Midbrain (tissue), 1 donor: ENCODE results near the gene DMWD.
A peak's percentile ranks its signal among the peaks of the same experiment; 100 is the strongest.

Experiments
- DNase-seq: peaks from one replicate; lab custom pipeline; 2025; lab: John Stamatoyannopoulos, UW

Gene DMWD, protein sequence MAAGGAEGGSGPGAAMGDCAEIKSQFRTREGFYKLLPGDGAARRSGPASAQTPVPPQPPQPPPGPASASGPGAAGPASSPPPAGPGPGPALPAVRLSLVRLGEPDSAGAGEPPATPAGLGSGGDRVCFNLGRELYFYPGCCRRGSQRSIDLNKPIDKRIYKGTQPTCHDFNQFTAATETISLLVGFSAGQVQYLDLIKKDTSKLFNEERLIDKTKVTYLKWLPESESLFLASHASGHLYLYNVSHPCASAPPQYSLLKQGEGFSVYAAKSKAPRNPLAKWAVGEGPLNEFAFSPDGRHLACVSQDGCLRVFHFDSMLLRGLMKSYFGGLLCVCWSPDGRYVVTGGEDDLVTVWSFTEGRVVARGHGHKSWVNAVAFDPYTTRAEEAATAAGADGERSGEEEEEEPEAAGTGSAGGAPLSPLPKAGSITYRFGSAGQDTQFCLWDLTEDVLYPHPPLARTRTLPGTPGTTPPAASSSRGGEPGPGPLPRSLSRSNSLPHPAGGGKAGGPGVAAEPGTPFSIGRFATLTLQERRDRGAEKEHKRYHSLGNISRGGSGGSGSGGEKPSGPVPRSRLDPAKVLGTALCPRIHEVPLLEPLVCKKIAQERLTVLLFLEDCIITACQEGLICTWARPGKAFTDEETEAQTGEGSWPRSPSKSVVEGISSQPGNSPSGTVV

DNA sequence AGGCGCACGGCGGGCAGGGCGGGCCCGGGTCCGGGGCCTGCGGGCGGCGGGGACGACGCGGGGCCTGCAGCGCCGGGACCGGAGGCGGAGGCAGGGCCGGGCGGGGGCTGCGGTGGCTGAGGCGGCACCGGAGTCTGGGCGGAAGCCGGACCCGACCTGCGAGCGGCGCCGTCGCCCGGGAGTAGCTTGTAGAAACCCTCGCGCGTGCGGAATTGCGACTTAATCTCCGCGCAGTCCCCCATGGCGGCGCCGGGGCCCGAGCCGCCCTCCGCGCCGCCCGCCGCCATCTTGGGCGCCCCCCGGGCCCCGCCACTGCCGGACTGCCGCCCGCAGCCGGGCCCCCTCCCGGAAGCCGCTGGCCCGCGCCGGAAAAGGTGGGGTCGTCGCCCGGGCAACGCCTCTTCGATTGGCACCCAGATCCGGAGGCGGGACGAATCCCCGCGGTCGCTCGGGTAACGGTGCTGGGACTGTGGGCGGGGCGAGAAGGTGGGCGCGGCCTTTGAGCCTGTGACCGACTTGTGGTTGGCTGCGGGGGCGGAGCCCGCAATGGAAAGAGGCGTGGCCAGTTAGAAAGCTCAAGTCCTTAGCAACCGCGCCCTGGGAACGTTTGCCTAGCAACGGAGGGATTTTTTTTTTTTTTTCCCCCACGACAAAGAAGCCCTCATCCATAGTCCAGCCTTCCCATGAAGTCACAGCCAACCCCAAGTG is at the start of gene DMWD:
Gene DMWD (minus strand): TSS at position 376 of the 708 bp plus-strand sequence. CDS start 89 bp downstream, at position 287.
- DNase-seq: peak; percentile 98

DNA sequence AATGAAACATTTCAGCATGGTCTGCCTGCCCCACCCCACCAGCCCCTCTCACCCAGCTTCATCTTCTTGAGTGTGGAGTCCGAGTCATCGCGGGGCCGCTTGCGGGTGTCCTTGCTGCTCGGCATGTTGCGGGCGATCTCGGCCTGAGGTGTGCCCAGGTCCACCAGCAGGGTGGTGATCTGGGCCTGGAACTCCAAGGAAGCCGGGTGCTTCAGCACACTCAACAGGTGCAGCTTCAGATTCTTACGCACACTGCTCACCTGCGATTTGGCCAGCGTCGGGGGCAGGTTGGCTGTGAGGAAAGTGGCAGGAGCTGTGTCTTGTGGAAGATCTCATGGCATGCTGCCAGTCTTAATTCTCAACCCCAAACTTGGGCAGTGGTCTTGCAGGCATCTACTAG is 49.6 kb upstream of the DMWD start:
- no peak for DNase-seq

DNA sequence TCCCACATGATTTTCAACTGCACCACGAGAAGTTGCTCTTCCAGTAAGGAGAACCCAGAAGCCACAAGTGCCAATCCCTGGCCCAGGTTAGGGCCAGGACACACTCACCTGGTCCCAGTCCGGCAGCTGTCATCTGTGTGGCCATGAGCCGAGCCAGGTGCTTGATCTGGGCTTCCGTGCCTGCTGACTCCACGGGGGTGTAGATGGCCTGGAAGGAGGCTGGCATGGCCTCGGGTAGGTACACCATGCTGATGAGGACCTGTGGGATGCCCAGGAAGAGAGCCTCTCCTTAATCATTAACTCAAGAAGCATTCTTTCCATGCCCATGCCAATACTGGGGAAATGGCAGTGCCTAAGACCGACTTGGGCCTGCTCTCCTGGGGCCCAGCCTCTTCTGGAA is 42.3 kb upstream of the DMWD start:
- DNase-seq: no peak

DNA sequence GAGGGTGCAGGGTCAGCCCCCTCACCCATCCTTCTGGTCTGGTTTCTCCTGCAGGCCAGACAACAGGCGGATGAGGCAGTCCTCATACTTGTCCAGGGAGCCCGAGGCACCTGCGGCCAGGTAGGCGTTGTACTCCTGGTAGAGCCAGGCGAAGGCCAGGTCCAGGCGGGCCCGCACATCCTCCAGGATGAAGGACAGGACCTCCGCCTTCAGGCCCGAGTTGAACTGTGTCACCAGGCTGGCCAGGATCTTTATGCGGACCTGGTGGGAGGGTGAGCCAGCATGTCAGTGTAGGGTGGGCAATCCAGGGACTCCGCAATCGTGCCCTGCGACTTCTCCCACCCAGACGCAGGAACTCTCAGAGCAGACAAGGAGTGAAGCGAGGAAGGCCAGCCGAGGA is 36.3 kb upstream of the DMWD start:
- no peak for DNase-seq

DNA sequence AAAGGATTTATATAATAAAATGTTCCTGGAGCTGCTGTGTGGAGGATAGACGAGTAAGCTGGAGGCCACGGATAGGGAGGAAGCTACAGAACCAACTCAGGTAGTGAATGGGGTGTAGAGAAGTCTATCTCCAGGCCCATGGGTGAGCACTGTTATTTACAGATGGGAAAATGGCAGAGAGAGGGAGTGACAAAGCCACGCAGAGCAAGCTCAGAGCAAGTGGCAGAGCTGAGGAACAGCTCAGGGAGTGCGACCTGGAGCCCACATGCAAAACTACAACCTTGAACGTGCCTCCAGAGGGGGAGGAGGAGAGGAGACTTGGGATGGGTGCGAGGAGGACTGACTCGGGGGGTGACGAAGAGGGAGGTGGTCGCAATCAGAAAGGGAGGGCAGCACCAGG is 35.9 kb upstream of the DMWD start:
- no peak for DNase-seq

DNA sequence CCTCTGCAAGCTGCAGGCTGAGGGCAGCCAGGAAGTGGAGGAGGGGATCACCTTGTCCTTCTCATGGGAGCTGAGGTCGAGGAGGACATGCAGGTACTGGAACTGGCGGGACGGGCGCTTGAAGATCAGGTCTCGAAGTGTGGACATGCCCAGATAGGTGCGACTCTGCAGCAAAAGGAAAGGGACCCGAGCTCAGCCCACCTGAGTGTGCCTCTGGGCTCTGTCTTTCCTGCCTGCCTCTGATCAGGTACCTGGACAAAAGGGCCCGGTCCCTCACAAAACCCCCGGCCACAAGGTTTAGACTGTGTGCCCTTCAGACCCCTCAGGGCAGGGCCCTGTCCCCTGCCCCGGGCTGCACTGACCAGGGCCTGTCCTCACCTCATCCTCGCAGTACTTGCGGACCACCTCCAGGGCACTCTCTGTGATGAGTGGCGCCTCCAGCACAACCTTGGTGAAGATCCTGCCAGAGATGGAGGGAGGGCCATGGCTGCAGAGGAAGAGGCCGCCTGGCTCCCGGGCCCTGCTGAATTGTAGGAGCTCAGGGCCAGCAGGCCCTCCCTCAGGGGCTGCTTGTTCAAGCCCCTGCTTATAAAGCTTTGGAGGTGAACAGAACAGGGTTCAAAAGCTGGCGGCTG is 34.9 kb upstream of the DMWD start:
- no peak for DNase-seq

DNA sequence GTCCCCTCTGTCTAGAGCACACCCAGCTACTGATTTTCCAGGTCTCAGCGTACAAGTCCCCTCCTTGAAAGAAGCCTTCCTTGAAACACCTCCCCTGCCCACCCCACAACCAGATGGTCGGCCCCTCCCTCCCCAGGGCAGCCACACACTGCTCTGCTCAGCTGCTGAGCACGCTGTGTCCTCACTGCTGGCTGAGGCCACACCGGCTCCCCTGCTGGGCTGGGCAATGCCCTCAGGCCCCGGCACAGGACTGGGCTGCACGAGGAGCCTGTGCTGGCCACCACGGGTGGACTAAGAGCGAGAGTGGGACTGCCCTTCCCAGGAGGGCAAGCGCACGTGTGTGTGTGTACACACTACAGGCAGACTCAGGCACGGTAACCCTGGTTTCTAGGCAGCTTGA is 34.3 kb upstream of the DMWD start:
- no peak for DNase-seq

DNA sequence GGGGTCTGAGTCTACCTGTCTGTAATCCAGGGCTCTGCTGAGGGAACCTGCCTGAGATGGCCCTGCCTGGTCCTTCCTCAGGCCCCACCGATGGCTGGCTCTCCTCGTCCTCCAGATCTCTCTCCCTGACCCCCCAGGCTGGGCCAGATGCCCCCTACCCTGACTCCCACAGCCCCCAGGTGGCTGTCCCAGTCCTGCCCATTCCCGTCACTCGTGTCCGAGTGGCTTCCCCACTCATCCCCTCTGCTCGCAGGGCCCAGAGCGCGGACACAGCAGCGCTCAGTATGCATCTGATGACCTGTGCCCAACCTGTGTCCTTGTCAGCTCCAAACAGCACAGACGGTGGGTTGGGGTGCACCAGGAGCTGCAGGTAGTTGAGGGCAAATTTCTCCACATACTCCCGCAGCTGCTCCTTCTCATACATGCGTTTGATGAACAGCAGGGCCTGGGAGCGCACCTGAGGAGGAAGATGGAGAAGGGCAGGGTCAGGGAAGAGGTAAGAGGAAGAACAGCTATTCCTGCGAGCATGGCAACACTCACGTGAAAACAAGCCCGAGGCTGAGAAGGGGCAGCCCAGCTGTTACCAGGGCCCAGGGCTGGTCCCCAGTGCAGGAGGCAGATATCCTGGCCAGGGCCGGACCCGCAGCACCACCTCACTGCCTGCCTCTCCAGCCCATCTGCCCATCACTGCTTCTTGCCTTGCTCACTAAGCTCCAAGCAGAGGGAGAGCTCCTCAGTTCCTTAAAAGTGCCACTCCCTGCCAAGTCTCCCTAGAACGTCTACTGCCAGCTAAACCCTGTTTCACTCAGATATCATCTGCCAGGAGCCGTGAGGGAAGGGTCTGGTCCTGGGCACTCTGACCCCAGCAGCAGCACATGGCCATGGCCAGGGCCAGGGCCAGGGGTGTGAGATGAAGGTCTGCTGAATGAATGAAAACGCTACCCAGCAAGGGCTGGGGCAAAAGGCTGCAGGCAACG is 33.6 kb upstream of the DMWD start:
- DNase-seq: no peak

DNA sequence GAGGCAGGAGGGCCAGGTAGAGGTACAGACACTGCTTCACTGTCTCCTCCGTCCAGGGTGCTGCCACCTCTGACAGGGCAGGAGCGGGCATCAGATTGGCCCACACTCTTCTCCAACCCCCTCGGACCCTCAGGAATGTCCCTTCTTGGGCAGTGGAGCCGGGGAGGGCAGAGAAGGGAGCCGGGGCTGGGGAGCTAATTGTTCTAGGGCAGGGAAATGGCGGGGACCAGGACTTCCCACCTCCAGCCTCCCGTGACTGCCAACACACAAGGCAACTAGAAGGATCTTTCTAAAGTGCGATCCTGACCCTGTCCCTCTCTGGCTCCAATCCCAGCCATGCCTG is 32.6 kb upstream of the DMWD start:
- no peak for DNase-seq

DNA sequence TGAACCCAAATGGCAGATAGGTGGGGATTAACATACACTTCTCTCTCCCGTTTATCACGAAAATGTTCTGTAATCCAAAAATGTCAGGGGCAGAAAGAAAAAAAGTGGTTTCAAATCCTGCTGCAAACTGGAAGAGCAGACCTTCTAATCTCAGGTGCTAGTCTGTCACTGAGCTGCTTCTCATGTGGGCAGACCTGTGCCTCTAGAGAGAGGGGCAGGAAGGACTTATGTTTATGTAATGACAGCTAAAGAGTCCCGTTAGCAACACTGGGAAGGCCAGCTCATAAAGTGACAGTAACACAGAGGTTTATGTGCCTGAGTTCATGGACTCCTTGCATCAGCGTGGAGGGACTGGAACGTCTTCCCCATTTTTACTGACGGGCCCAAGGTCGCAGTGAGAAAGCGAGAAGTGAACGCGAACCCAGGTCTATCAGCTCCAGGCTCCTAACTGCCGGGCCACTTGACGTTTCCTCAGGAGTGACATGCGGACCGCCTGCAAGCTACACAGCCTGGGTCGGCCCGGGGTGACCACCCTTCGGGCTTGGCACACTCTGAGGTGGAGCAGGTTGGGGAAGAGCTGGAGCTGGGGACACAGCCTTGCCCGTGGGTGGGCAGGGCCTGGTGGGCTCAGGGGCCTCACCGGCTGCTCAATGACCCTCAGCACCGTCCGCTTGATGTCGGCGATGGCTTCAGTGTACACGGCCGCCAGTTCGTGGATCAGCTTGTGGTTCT is 32.1 kb upstream of the DMWD start:
- DNase-seq: peak; percentile 13

DNA sequence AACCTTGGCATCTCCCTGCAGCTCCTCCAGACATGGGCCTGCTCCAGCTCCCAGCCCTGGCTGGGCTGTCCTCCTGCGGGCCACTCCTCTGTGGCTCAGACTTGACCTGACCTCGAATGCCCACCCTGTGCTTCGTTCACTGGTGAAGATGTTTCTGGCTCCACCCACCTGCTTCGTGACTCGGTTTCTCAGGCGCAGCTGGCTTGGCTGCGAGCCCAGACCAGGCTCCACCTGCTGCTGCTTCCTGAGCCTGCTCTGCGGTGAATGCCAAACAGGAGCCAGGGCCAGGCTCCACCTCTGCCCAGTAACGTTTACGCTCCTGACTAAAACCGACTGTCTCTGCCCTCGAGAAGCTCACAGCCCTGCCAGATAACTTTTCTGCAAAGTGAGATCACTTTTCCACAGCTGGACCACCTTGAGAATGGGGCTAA is 31.4 kb upstream of the DMWD start:
- DNase-seq: peak; percentile 49

DNA sequence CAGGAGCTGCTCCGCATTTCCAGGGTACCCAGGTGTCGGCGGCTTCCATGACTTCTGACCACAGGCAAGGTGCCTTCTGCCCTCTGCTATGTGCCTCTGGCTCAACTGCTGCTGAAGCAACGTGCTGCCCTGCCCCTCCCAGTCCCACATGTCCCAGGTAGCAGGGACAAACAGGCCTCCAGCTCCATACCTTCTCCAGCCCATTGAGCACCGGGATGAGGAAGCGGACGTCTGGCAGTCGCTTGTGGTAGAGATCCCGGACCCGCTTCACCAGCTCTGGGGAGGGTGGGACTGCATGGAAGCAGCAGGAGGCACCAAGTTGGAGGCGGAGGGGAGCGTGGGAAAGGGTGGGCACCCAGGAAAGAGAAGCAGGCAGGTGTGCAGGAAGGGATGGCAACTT is 30.5 kb upstream of the DMWD start:
- DNase-seq: no peak

DNA sequence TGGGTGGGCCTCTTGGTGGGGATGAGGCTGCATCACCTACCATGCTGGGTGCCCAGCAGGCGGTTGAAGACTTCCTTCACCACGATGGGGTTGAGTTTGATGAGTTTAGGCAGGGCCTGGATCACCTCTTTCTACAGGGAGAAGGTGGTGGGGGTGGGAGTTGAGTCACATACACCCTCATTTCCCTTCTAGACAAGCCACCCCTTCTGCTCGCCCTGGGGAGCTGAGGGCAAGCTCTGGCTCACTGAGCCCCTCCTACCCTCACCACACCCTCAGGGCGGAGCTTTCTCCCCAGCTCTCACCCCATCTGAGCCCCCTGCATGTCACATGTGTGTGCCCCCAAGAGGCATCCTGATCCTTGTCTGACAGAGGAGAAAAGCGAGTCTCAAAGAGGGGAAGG is 30.1 kb upstream of the DMWD start:
- no peak for DNase-seq

DNA sequence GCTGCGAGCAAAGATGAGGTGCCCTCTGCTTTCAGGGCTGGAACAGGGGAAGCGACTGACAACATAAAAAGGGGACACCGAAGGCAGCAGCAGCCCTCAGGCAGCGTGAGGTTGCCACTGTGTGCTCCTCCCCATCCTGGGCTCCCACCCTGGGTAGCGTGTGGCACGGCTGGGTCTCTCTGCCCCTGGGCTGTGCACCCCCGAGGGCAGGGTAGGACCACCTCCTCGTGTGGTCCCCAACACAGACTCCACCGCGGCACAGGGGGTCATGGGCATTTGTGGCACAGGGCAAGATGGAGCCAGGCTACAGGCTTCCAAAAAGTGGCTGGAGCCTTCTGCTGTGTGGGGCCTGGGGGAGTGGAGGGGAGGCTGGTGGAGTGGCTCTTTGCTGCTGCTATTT is 28.9 kb upstream of the DMWD start:
- DNase-seq: no peak

DNA sequence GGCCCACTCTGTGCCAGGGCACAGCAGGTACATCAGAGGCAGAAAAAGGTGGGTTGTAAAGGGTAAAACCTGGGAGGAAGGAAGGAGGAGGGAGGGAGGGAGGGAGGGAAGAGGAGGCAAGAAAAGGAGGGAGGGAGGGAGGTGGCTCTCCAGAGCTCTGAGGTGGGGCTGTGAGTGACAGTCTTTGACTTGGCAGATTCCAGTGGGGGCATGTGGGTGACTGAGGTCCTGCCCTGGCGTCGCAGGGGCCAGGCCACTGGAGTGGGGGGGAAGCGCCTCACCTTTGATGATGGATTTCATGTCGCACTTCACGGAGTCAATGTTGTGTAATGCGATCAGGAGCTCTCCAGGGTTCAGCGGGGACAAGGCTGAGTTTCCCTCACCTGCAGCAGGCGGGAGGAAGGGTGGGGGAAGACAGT is 28.5 kb upstream of the DMWD start:
- DNase-seq: no peak

DNA sequence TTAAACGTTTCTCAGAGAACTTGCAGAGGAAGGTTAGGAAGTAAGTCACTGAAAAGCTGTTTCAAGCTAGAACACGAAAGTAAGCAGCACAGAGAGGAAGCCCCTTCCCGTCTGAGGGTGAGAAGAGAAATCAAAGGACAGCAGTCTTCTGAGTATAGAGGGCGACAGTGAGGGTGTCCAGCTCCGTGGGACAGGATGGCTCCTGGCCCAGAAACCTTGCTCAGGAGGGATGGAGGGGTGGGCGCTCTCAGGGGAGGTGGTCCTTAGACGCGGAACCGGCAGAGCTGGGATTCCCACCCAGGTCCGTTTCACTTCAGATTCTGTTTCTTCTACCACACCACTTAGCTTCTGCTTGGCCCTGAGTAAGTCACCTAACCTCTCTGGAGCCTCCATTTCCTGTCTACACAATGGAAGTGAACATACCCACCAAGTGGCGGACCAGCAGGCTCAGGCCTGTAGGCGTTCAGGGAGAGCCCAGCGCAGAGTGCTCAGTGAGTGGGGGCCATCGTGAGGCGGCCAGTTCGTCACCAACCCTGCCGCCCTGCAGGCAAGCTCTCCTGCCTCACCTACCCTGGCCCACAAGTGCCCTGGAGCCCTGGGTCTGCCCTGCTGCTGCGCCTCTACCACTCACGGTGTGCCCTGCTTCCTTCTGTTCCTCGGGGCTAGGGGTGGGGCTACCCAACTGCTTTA is 27.9 kb upstream of the DMWD start:
- DNase-seq: no peak

DNA sequence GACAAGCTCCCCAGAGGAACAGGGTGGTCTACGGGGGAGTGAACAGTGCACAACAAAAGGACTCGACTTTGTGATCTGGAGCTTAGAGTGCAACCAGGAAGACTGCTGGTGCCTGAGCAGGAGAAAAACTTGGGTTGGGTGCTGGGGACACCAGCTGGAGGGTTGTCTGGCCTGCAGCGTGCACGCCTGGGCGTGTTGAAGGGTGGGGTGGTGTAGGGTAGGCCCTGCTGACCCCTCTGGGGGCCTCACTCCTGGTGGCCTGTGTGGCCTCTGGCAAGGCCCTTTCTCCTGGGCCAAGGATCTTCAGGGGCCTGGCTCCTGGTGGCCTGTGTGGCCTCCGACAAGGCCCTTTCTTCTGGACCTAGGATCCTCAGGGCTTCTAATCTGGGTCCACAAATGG is 27.1 kb upstream of the DMWD start:
- DNase-seq: no peak

DNA sequence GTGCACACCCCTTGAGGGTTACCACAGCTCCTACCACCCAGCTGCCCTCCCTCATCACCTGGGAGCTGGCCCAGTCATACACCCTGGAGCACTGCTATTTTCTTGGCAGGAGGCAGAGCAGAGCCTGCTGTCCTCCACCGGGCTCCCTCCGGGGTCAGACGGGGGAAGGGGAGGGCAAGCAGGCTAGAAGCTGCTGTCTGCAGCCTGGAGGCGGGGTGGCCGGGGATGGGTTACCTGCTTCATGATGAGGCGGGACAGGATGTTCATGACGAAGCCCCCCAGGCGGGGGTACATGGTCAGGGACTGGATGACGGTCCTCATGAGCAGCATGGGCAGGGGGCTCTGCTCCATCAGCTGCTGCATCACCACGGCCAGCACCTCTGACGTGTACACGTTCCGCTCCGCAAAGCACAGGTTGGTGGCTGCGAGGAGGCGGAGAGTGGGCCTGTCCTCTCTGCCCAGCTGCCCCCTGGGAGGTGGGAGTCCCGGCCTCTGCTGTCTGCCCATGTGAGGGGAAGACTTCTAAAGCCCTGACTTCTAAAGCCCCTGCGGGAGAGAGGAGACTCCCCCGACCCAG is 25.2 kb upstream of the DMWD start:
- no peak for DNase-seq

DNA sequence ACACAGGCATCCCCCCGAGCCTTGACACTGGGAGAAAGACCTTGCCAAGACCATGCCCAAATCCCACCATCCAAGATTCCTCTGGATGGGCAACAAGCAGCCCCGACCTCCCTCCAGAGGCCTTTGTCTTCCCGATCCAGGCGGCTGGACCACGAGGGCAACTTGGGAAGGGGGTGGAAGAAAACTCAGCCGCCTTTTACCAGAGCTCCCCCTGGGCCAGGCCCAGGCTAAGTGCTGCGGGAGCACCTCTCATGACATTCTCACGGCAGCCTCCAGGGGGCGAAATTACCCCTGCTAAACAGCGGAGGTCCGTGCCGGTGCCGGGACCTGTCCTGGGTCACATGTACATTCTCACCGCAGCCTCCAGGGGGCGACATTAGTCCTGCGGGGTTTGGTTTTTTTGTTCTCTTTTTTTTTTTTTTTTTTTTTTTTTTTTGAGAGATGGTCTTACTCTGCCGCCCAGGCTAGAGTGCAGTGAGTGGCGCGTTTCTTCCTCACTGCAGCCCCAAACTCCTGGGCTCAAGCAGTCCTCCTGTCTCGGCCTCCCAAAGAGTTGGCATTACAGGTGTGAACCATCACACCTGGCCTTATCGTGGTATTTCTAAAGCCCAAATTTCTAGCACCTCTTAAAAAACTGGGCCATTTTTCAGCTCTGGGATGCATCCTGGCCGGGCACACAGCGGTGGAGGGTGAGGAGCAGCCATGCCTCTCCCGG is 24.5 kb upstream of the DMWD start:
- peak; percentile 81 for DNase-seq
